HG02623 (cell line): ENCODE results near the gene MRM2.
A peak's percentile ranks its signal among the peaks of the same experiment; 100 is the strongest.
"Not testable (repeated sequence)": the region's sequence is repeated elsewhere in the genome, so short reads cannot be mapped to it uniquely, and the experiment has no call there.

Experiments used
- ATAC-seq: cut with Tn5 transposase; IDR thresholded peaks from one replicate; pipeline ENCODE4 v1.9.1; 2021; ENCODE audit warnings: moderate library complexity; ENCODE audit not compliant: unreplicated experiment

The MRM2 gene

DNA sequence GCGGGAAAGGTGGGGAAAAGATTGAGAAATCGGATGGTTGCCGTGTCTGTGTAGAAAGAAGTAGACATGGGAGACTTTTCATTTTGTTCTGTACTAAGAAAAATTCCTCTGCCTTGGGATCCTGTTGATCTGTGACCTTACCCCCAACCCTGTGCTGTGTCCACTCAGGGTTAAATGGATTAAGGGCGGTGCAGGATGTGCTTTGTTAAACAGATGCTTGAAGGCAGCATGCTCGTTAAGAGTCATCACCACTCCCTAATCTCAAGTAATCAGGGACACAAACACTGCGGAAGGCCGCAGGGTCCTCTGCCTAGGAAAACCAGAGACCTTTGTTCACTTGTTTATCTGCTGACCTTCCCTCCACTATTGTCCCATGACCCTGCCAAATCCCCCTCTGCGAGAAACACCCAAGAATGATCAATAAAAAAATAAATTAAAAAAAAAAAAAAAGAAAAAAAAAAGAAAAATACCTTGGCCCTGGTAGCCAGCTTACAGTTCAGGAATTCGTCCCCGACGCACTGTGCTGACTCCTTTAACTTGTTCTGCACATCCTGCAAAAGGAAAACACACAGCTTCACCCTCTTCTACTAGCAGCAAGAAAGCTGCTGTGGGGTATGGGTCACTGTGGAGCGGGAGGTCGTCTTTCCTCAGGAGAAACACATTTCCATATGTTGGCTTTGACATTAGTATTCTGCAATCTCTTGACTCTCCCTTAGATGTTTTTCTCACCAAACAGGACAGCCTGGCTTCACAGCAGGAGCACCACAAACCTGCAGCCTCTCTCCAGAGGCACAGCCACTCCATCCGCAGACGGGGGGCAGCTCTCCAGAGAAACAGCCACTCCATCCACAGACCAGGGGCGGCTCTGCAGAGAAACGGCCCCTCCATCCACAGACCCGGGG lies 27.3 kb upstream of the MRM2 start:
- ATAC-seq = not testable (repeated sequence)

- ATAC-seq = no peak
These were observed 24.9 kb upstream of the MRM2 start for GRCh38 chr7:2266911-2267310.

GRCh38 chr7:2264158-2264557 lies 22.2 kb upstream of the MRM2 start:
- no peak for ATAC-seq

GRCh38 chr7:2263176-2263575 lies 21.2 kb upstream of the MRM2 start:
- ATAC-seq = no peak

DNA sequence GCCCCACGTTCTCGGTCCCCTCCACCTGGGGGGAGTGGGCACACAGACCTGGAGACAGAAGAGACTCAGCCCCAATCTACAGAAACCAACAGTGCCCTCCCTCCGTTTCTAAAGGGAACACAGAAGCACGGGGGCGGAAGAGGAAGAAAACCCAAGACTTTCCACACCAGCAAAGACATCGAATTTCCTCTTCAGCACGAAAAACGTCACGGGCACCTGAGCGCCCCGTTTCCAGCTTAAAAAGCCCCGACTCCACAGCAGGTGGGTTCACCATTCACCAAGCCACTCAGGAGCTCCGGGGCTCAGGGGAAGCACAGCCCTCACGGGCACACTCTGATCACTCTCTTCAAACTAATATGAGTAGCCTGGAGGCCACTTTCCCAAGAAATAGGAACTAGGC lies 19.6 kb upstream of the MRM2 start:
- ATAC-seq = no peak

- ATAC-seq = no peak
These were observed 18.8 kb upstream of the MRM2 start for GRCh38 chr7:2260820-2261219.

GRCh38 chr7:2259480-2259879 lies 17.5 kb upstream of the MRM2 start:
- no peak for ATAC-seq

GRCh38 chr7:2258661-2259365 lies 16.8 kb upstream of the MRM2 start:
- ATAC-seq = peak; percentile 64

- ATAC-seq = no peak
These were observed 15.6 kb upstream of the MRM2 start for GRCh38 chr7:2257651-2258050.

DNA sequence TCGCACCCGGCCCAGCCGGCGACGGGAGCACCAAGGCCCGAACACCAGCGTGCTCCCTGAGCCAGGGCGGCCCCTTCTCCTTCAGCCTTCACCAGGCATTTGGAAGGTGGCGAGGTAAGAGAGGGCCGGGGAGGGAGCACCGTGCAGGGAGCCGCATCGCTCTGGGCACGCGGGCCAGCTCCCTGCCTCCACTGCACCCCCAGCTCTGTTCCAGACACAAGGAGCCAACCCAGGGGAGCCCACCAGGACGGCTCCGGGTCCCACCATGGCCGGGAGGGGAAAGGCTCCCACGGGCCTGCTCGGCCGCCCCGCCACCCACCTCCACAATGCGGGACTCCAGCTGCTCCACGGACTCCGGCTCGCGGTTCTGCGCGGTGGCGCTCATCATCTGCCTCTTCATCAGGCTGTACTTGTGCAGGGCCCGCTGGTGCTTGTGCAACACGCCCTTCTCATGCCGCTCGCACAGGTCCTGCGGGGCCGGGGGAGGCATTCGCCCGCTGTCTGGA lies 15.1 kb upstream of the MRM2 start:
- no peak for ATAC-seq

GRCh38 chr7:2256306-2257045 lies 14.5 kb upstream of the MRM2 start:
- ATAC-seq = no peak

GRCh38 chr7:2255145-2256139 lies 13.4 kb upstream of the MRM2 start:
- no peak for ATAC-seq

DNA sequence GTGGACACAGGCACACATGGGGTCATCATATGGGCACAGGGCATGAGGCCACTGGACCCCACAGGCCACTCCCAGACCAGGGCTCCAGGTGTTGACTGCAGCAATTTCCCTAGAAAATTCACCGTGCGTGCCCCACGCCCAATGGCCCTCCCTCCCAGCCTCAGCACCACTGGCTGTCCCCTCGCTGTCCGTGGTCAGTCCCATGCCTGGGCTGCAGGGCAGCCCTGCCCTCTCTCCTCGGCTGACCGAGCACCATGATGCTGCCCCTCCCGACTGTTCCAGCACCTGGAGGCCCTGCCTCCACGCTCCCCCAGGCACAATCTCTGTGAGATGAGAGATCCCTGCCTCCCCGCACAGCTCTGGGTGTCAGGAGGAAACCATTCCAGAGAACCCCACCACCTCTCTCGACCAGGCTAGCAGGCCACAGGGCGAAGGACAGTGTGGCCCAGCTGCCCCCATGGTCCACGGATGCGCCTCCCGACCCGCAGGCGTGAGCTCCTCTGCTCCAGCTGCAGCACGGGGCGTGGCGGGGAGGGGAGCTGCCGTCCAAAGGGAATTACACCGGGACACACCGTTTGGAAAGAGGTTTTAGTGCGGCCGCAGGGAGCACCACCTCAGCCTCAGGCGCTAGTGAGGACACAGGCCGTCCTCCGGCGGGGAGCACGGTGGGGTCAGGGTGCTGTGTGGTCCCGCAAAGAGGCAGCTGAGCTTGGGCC lies 12.6 kb upstream of the MRM2 start:
- ATAC-seq = no peak

- no peak for ATAC-seq
These were observed 11.7 kb upstream of the MRM2 start for GRCh38 chr7:2253525-2254244.

- no peak for ATAC-seq
These were observed 11.0 kb upstream of the MRM2 start for GRCh38 chr7:2253021-2253420.

- no peak for ATAC-seq
These were observed 10.1 kb upstream of the MRM2 start for GRCh38 chr7:2251841-2252771.

DNA sequence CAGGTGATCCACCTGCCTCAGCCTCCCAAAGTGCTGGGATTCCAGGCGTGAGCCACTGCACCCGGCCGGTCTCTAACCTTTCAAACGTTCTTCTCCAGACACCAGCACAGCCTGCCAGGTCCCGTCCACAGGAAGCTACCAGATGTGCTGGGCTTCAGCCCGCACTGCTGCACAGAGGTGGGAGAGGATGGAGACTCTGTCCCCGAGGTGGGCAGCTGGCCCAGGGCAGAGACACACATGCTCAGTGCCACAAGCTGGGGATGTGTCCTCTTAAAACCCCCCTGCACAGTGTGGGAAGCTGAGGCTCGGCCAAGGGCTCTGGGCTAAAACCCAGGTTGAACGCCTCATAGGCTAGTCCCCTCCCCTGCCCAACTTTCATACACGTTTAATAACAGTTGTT lies 9.4 kb upstream of the MRM2 start:
- no peak for ATAC-seq
